ENCODE measurements around the gene CHST5.

- no peak for TF ChIP-seq POLR2A (IDR thresholded peaks at IDR 0.05)
- TF ChIP-seq EP300 (IDR thresholded peaks at IDR 0.05), result no peak
- no peak for TF ChIP-seq CTCF (IDR thresholded peaks at IDR 0.05)
Observed at GRCh38 chr16:75486014-75486675, 49.8 kb downstream of the CHST5 start.
